Type B pancreatic cell (in vitro differentiated cells): Measurements from ENCODE around the gene PPIL6. TPM values are rescaled to one million over a fixed set of nuclear protein-coding genes. Genes with fewer than 3 reads are reported as not detected.
A peak's percentile ranks its signal among the peaks of the same experiment; 100 is the strongest.

Experiments
- DNase-seq: peaks from one replicate; pipeline ENCODE4 v3.0.0; 2021; ENCODE audit warnings: mixed read lengths; ENCODE audit not compliant: unreplicated experiment; ENCODE audit errors: extremely low spot score
- H3K27ac Mint-ChIP-seq: 2 replicates; pipeline ENCODE4 v1.8.0; 2021; ENCODE audit warnings: mild to moderate bottlenecking, mixed read lengths
- H3K27me3 Mint-ChIP-seq: 2 replicates; pipeline ENCODE4 v1.8.0; 2021; ENCODE audit warnings: mixed read lengths
- H3K36me3 Mint-ChIP-seq: 2 replicates; pipeline ENCODE4 v1.8.0; 2021; ENCODE audit warnings: mixed read lengths
- H3K4me1 Mint-ChIP-seq: one replicate; pipeline ENCODE4 v1.8.0; 2021; ENCODE audit warnings: mixed read lengths; ENCODE audit not compliant: unreplicated experiment
- H3K4me3 Mint-ChIP-seq: 2 replicates; pipeline ENCODE4 v1.8.0; 2021; ENCODE audit warnings: mild to moderate bottlenecking, mixed read lengths
- H3K9me3 Mint-ChIP-seq: 2 replicates; pipeline ENCODE4 v1.8.0; 2021; ENCODE audit warnings: mixed read lengths
- total RNA-seq: library from RNA; stranded (reverse); gene quantifications from 2 replicates; pipeline ENCODE4 v1.2.1, GENCODE V29; 2021; ENCODE audit warnings: low replicate concordance
- TF ChIP-seq, protein P1 (sequence below): fragments of 200-600 bp; sonication (generic); conservative IDR thresholded peaks from 2 replicates; pipeline ENCODE4 v1.5.0; 2021; ENCODE audit warnings: antibody characterized with exemption, mild to moderate bottlenecking

PPIL6 gene
- total RNA-seq, 1 donor from 2014 or later, result 6.1 TPM

DNA sequence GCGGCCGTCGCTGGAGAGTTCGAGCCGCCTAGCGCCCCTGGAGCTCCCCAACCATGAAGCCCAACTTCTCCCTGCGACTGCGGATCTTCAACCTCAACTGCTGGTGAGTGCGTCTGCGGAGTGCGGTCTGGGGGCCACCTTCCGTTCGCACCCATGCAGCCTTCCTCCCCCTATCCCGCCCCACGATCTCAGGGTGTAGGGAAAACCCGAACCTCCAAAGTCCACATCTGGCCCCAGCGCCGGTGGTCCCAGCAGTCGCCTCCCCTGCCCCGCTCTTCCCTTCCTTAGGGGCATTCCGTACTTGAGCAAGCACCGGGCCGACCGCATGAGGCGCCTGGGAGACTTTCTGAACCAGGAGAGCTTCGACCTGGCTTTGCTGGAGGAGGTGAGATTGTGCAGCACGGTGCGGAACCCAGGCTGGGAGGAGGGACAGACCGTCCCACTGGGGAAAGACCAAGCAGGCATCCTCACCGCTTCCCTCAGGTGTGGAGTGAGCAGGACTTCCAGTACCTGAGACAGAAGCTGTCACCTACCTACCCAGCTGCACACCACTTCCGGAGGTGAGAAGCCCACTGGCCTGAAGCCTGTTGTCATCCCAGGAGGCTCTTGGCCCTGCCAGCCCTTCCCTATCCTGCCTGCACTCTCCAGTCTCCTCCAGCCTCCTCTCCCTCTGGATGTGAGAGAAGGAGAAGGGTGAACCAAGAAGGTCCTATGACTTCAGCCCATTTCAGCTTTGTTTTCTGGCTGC, 815 bp upstream of the PPIL6 start:
- Mint-ChIP-seq H3K4me1 (peaks cover 5% of the 10 kb centered on the region), H3K36me3 (peaks cover 10% of the 10 kb centered on the region), H3K4me3 (peak overlapping the region; percentile 98), H3K27me3 (no peaks in the 10 kb centered on the region), H3K9me3 (no peaks in the 10 kb centered on the region), H3K27ac (peak overlapping the region; percentile 90)
- TF ChIP-seq, protein P1, sequence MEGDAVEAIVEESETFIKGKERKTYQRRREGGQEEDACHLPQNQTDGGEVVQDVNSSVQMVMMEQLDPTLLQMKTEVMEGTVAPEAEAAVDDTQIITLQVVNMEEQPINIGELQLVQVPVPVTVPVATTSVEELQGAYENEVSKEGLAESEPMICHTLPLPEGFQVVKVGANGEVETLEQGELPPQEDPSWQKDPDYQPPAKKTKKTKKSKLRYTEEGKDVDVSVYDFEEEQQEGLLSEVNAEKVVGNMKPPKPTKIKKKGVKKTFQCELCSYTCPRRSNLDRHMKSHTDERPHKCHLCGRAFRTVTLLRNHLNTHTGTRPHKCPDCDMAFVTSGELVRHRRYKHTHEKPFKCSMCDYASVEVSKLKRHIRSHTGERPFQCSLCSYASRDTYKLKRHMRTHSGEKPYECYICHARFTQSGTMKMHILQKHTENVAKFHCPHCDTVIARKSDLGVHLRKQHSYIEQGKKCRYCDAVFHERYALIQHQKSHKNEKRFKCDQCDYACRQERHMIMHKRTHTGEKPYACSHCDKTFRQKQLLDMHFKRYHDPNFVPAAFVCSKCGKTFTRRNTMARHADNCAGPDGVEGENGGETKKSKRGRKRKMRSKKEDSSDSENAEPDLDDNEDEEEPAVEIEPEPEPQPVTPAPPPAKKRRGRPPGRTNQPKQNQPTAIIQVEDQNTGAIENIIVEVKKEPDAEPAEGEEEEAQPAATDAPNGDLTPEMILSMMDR, result peak; percentile 48
- no peak for DNase-seq

DNA sequence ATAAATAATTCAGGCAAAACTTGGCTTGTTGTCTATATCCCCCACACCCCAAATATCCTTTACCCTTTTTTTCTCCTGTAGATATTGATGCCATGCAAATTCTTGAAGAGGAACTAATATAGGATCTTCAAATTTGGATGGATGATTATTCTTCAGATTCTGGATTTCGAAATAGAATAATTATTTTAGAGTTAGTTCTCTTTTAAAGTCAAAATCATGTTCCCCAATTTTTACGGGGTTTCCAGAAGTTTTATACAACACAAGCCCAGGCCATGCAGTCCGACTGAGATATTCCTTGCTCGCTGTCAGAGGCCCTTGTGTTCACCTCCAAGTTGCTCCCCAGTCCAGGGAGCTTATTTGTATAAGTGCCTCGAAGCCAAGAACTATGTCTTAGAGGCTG, 4.4 kb downstream of the PPIL6 start:
- Mint-ChIP-seq H3K4me1 (peaks cover 5% of the 10 kb centered on the region), H3K36me3 (peaks cover 3% of the 10 kb centered on the region), H3K9me3 (no peaks in the 10 kb centered on the region), H3K4me3 (no peak overlapping the region), H3K27ac (no peak overlapping the region), H3K27me3 (no peaks in the 10 kb centered on the region)
- DNase-seq, result no peak
- TF ChIP-seq, protein P1, result no peak

DNA sequence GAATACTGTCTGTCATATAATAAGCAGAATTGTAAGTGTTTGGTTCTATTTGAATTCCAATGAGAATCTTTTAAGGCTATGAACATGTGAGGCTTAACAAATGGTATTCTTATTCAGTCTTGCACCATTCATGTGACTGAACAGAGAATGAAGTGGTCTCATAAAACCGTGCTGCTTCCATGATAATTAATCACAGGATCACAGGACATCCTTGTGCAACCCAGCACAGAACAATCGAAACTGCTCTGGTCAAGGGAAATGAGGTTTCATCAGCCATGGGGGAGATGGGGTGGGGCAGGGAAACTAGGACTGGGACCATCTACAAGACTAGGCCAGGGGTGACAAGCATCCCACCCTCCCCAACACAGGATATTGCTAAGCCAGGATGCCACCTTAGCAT, 6.0 kb downstream of the PPIL6 start:
- Mint-ChIP-seq H3K9me3 (no peaks in the 10 kb centered on the region), H3K4me1 (peaks cover under 1% of the 10 kb centered on the region), H3K4me3 (no peak overlapping the region), H3K27ac (no peak overlapping the region), H3K36me3 (peaks cover 3% of the 10 kb centered on the region), H3K27me3 (no peaks in the 10 kb centered on the region)
- TF ChIP-seq, protein P1, result no peak
- no peak for DNase-seq

DNA sequence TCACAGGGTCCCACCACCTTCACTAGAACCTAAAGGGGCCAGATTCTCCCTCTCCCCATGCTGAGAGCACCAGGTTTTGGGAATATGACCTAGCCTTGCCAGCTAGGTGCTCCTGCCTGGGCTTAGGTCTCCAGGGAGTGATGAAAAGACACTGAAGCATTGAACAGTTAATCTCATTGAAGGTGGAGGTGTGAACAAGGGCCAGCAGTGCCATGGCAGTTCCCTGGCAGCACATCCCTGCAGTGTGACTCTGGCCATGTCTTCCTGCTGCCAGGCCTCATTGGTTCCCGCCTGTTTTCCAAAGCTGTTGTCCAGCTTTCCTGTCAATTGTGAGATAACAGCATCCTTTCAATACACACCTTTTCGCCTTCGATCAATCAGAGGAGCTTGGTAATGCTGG, 10.9 kb downstream of the PPIL6 start:
- H3K4me1 Mint-ChIP-seq, result no peaks in the 10 kb centered on the region
- no peaks in the 10 kb centered on the region for H3K27me3 Mint-ChIP-seq
- H3K9me3 Mint-ChIP-seq, result no peaks in the 10 kb centered on the region
- no peak for DNase-seq
- no peak overlapping the region for H3K4me3 Mint-ChIP-seq
- H3K36me3 Mint-ChIP-seq, result no peaks in the 10 kb centered on the region
- no peak overlapping the region for H3K27ac Mint-ChIP-seq
- TF ChIP-seq, protein P1, result no peak

DNA sequence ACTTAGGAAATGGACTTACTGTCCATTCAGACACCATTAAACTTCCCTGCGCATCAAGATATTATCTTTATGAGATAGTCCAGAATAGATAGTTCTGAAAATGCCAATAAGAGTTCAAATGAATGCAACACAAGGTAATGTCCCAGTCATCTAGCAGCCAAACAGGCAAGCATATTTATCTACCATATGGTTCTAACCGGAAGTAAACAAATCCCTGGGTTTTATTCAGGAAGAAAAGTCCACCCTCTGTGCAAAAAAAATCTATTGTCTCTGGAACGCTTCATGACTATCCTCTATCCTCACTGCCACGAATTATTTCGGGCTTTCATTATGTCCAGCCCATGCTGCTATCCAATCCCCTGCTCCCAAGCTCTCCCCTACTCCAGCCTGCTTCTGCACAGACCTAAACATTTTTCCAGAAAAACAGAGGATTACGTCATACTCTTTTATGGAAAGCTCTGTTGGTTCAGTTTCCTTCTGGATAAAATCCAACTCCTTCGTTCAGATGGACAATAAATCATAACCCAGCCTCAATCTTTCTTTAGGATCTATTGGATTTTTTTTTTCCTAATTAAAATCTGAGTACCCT, 11.4 kb downstream of the PPIL6 start:
- DNase-seq, result no peak

More for the DNA sequence above, 11.4 kb downstream of the PPIL6 start:
- TF ChIP-seq, protein P1, result no peak
- Mint-ChIP-seq H3K9me3 (no peaks in the 10 kb centered on the region), H3K4me3 (no peak overlapping the region), H3K4me1 (no peaks in the 10 kb centered on the region), H3K36me3 (no peaks in the 10 kb centered on the region), H3K27ac (no peak overlapping the region), H3K27me3 (no peaks in the 10 kb centered on the region)
